Loucy (cell line): ENCODE measurements around the gene ZBTB34.

Experiments
- H2AFZ ChIP-seq: fragments of 200-600 bp; sonication (generic); 2 replicates; pipeline ENCODE4 v1.6.0; 2016; ENCODE audit warnings: antibody characterized with exemption, mild to moderate bottlenecking, low read length, moderate library complexity
- H3F3A ChIP-seq: fragments of 200-600 bp; 2 replicates; pipeline ENCODE4 v1.6.0; 2016; ENCODE audit warnings: antibody characterized with exemption, low read depth, mild to moderate bottlenecking
- H3K27me3 ChIP-seq: fragments of 200-600 bp; sonication (generic); 2 replicates; pipeline ENCODE4 v1.6.1; 2014; ENCODE audit warnings: low read length, mild to moderate bottlenecking; ENCODE audit not compliant: insufficient read depth, poor library complexity, severe bottlenecking
- H3K36me3 ChIP-seq: fragments of 200-600 bp; sonication (generic); 2 replicates; pipeline ENCODE4 v1.6.1; 2016; ENCODE audit warnings: low read length; ENCODE audit not compliant: insufficient read depth
- H3K4me1 ChIP-seq: fragments of 200-600 bp; sonication (generic); 2 replicates; pipeline ENCODE4 v1.5.1; 2014; ENCODE audit warnings: low read length, mild to moderate bottlenecking; ENCODE audit not compliant: insufficient read depth, poor library complexity, severe bottlenecking
- H3K4me2 ChIP-seq: fragments of 200-600 bp; sonication (generic); 2 replicates; pipeline ENCODE4 v1.6.0; 2014; ENCODE audit warnings: antibody characterized with exemption, low read length, low read depth, mild to moderate bottlenecking; ENCODE audit not compliant: poor library complexity, severe bottlenecking
- H3K4me3 ChIP-seq: fragments of 200-600 bp; sonication (generic); 2 replicates; pipeline ENCODE4 v1.5.1; 2014; ENCODE audit warnings: low read length, mild to moderate bottlenecking, mixed read lengths; ENCODE audit not compliant: poor library complexity, severe bottlenecking
- H3K79me2 ChIP-seq: fragments of 200-600 bp; sonication (generic); 2 replicates; pipeline ENCODE4 v1.6.1; 2014; ENCODE audit warnings: low read length; ENCODE audit not compliant: insufficient read depth
- H3K9ac ChIP-seq: fragments of 200-600 bp; sonication (generic); 2 replicates; pipeline ENCODE4 v1.6.0; 2014; ENCODE audit warnings: mild to moderate bottlenecking, low read depth, low read length, moderate library complexity; ENCODE audit not compliant: poor library complexity, severe bottlenecking
- H3K9me2 ChIP-seq: fragments of 200-600 bp; sonication (generic); replicated peaks from 2 replicates; pipeline ENCODE4 v1.6.1; 2016; ENCODE audit warnings: low read depth, low read length, mixed read lengths
- H3K9me3 ChIP-seq: fragments of 200-600 bp; sonication (generic); 2 replicates; pipeline ENCODE4 v1.6.1; 2014; ENCODE audit warnings: mild to moderate bottlenecking, antibody characterized with exemption, low read length, low read depth; ENCODE audit not compliant: insufficient read depth
- H4K20me1 ChIP-seq: fragments of 200-600 bp; sonication (generic); 2 replicates; pipeline ENCODE4 v1.6.0; 2014; ENCODE audit warnings: antibody characterized with exemption, low read length, mild to moderate bottlenecking; ENCODE audit not compliant: insufficient read depth, poor library complexity, severe bottlenecking
- EZH2phosphoT487 ChIP-seq: fragments of 200-600 bp; IDR thresholded peaks from 2 replicates; pipeline ENCODE4 v1.6.1; 2018; ENCODE audit warnings: antibody characterized with exemption, mild to moderate bottlenecking, moderate library complexity, borderline replicate concordance
- TF ChIP-seq, protein P1 (sequence below): fragments of 200-600 bp; sonication (generic); conservative IDR thresholded peaks from 2 replicates; pipeline ENCODE4 v1.5.1; 2014; ENCODE audit warnings: mild to moderate bottlenecking, antibody characterized with exemption, low read length

ZBTB34 gene

DNA sequence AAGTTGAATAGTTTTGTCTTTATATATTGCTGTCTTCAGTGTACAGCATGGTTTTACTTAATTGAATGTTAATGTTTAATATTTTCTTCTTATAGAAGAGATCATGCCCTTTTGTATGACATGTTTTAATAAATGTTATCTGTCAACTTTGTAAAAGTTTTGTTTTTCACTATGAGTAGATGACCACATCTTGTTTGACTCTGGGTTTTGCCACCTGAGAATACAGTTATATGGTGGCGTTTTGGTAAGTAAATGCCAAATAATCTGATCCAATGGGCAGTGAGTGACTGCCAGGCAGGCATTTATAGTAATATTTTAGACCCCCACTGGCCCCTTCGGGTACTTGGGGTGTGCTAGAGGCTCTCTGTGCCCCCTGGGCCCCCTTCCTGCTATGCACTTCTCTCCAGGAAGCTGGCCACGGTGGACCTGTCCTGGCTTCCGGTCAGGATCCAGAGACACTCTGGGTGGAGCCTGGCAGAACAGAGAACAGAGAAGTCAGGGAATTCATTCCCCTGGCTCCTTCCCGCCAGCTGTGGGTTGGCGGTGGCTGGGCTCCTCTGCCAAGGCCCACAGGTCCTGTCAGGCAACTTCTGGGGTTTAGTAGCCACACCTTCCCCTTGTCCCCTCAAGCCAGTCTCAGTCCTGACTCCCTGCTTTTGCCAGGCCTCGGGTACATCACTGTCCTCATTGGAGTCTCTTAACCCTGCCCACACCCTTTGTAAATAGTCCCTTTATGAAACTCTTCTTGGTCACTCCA lies 22.2 kb upstream of the ZBTB34 start:
- H3K27me3 ChIP-seq = no peaks in the 10 kb centered on the region
- no peak overlapping the region for H3K4me3 ChIP-seq
- no peak overlapping the region for H3K9ac ChIP-seq
- no peaks in the 10 kb centered on the region for H3K9me2 ChIP-seq
- no peaks in the 10 kb centered on the region for H4K20me1 ChIP-seq
- H3K79me2 ChIP-seq = peaks cover 12% of the 10 kb centered on the region; the same call in 1 of the 2 replicates
- H3F3A ChIP-seq = no peaks in the 10 kb centered on the region
- H3K9me3 ChIP-seq = no peaks in the 10 kb centered on the region
- no peak overlapping the region for H3K4me2 ChIP-seq
- peaks cover 19% of the 10 kb centered on the region for H3K36me3 ChIP-seq
- TF ChIP-seq EZH2phosphoT487 = no peak
- TF ChIP-seq, protein P1, sequence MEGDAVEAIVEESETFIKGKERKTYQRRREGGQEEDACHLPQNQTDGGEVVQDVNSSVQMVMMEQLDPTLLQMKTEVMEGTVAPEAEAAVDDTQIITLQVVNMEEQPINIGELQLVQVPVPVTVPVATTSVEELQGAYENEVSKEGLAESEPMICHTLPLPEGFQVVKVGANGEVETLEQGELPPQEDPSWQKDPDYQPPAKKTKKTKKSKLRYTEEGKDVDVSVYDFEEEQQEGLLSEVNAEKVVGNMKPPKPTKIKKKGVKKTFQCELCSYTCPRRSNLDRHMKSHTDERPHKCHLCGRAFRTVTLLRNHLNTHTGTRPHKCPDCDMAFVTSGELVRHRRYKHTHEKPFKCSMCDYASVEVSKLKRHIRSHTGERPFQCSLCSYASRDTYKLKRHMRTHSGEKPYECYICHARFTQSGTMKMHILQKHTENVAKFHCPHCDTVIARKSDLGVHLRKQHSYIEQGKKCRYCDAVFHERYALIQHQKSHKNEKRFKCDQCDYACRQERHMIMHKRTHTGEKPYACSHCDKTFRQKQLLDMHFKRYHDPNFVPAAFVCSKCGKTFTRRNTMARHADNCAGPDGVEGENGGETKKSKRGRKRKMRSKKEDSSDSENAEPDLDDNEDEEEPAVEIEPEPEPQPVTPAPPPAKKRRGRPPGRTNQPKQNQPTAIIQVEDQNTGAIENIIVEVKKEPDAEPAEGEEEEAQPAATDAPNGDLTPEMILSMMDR = no peak
- no peak overlapping the region for H2AFZ ChIP-seq
- peaks cover 4% of the 10 kb centered on the region for H3K4me1 ChIP-seq

DNA sequence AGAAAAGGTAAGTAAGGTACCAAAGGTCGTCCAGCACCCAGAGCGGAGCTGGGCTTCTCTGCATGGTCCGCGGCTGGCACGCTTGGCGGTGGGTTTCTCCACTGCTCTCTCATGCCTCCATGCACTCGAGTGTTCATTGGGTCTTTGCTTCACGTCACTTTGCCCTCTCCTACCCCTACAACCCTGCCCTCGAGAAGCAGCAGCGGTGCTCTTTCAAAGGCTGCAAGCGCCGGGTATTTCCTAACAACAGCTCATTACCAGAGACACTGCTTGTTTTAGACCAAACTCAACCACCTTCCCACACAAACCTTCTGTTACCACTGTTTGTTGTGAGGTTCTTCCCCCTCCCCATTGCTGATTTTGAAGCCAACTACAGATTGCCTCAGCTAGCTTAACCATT lies 21.5 kb upstream of the ZBTB34 start:
- H3F3A ChIP-seq = no peaks in the 10 kb centered on the region
- peaks cover 4% of the 10 kb centered on the region for H3K4me1 ChIP-seq
- H3K27me3 ChIP-seq = no peaks in the 10 kb centered on the region
- H3K9ac ChIP-seq = no peak overlapping the region
- peaks cover 13% of the 10 kb centered on the region; the same call in 1 of the 2 replicates for H3K36me3 ChIP-seq
- no peak overlapping the region for H2AFZ ChIP-seq
- H3K9me3 ChIP-seq = no peaks in the 10 kb centered on the region
- no peaks in the 10 kb centered on the region for H4K20me1 ChIP-seq
- H3K79me2 ChIP-seq = peaks cover 12% of the 10 kb centered on the region; the same call in 1 of the 2 replicates
- no peak overlapping the region for H3K4me3 ChIP-seq
- no peak overlapping the region for H3K4me2 ChIP-seq
- TF ChIP-seq, protein P1 = no peak
- TF ChIP-seq EZH2phosphoT487 = no peak
- no peaks in the 10 kb centered on the region for H3K9me2 ChIP-seq

DNA sequence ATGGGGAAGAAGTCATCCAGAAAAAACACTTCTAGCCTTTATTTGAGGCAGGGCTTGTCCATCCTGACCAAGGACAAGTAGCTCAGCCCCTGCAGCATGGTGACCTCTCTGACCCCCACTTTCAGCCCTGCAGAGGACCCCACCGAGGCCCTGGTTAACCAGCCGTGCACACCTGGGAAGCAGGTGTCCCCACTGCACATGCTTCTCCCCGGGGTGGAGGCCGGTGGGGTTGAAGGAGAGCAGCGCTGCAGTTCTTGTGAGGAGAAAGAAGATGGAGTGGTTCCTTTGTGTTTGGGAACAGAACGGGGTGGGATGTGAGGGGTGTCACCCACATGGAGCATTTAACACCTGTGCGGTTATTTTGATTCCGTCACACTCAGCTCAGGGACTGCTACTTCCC lies 21.1 kb upstream of the ZBTB34 start:
- H4K20me1 ChIP-seq = no peaks in the 10 kb centered on the region
- H3K4me3 ChIP-seq = no peak overlapping the region
- TF ChIP-seq, protein P1 = no peak
- TF ChIP-seq EZH2phosphoT487 = no peak

More for the DNA sequence above, 21.1 kb upstream of the ZBTB34 start:
- Histone ChIP-seq H3K36me3 (peaks cover 9% of the 10 kb centered on the region; the same call in 1 of the 2 replicates), H3K79me2 (peaks cover 12% of the 10 kb centered on the region; the same call in 1 of the 2 replicates), H3K9ac (no peak overlapping the region), H3K9me2 (no peaks in the 10 kb centered on the region), H3F3A (no peaks in the 10 kb centered on the region), H3K27me3 (no peaks in the 10 kb centered on the region), H2AFZ (no peak overlapping the region), H3K4me1 (peaks cover 4% of the 10 kb centered on the region), H3K4me2 (no peak overlapping the region), H3K9me3 (no peaks in the 10 kb centered on the region)
